Left kidney (tissue), 2 donors: ENCODE measurements around the gene DNAI2. TPM values are rescaled to one million over a fixed set of nuclear protein-coding genes. Genes with fewer than 3 reads are reported as not detected.

Source experiments
- DNase-seq: peaks from one replicate; pipeline ENCODE4 v3.0.0-alpha.2; 2013
- polyA plus RNA-seq: library from polyadenylated mRNA; unstranded; fragments of 120-200 nt; gene quantifications from one replicate; pipeline ENCODE4 v1.2.1, GENCODE V29; 2013; ENCODE audit not compliant: insufficient read length

DNAI2 gene
- polyA plus RNA-seq, 1 donor, result 0.12 TPM

- DNase-seq, result no peak
These were observed 65.6 kb downstream of the DNAI2 start for GRCh38 chr17:74339537-74340195.

GRCh38 chr17:74340470-74341023, 66.5 kb downstream of the DNAI2 start:
- no peak for DNase-seq

GRCh38 chr17:74342224-74342623, 68.2 kb downstream of the DNAI2 start:
- no peak for DNase-seq

DNA sequence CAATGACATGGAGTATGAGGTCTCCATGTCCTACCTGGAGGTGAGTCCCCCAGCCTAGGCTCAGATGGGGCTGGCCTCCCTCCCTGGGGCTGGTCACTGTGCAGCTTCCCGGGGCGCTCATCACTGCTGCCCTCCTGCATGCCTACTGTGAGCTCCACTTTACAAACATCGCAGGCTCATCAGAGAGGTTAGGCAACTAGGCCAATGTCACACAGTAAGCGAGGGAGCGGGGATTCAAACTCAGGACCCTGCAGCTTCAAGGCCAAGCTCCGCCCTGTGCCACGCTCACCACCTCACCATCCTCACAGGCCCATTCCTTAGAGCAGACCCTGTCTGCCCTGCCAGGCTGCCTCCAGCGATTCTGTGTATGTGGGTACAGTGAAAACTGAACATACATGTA, 69.1 kb downstream of the DNAI2 start:
- DNase-seq, result no peak

DNA sequence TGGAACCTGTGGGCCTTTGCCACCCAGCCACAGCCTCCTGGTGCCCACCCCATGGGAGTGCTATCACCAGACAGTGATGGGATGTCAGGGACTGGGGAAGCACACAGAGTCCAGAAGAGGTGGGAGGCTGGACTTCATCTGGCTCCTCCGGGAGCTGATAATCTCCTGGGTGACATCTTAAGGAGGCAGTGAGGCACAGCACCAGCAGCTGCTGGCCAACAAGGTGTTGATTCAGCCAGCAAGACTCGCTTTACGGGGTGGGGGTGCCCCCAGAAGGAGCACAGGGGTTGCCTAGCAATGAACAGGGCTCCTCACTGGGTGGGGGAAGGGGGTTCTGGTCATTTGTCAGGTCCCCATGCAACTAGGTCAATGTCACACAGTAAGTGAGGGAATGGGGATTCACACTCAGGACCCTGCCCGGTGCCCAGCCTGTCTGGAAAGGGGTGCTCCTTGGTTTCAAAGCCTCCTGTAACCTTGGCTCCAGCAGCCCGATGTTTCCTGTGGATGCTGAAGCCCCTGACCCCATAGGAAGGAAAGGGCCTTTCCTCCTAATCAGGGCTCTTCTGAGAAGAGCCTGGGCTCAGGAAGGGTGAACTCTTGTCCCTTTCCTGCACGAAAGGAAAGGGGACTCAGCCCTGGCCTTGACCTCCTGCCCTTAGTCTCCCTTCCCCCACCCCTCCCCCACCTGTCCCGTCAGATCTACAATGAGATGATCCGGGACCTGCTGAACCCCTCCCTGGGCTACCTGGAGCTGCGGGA, 69.7 kb downstream of the DNAI2 start:
- DNase-seq, result no peak

- no peak for DNase-seq
These were observed 70.6 kb downstream of the DNAI2 start for GRCh38 chr17:74344658-74345057.

DNA sequence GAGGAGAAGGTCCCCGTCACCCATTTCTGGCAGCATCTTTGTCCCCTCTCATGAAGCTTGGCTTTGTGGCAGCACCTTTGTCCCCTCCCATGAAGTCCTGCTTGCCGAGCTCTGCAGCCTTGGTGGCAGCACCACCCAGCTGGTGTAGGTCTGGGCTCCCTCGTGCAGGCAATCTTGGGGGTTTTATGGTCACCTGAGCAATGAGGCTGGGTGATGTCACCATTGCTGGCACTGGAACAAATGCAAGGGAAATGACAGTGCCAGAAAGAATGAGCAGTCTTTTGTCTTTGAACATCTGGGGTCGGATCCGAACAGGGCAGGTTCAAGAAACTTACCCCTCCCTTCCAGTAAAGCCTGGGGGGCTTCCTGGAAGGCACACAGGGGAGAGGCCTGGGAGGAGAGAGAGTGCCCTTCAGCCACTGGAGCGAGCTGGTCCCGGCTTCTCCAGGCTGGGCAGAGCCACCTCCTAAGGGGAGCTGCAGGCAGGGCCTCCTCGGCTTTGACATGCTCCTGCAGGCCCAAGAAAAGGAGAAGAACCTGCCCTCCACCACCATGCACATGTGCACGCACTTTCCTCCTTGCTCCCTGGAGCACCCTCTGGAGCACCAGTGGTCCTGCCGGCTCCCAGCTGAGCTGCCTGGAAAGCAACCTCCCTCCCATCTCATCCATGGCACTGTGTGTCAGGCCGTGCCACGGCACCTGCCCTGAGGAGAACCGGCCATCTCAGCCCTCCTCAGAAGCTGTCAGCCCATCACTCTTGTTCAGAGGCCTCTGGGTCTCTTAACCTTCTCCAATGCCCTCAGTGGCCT, 71.6 kb downstream of the DNAI2 start:
- no peak for DNase-seq

GRCh38 chr17:74347646-74348045, 73.6 kb downstream of the DNAI2 start:
- no peak for DNase-seq

DNA sequence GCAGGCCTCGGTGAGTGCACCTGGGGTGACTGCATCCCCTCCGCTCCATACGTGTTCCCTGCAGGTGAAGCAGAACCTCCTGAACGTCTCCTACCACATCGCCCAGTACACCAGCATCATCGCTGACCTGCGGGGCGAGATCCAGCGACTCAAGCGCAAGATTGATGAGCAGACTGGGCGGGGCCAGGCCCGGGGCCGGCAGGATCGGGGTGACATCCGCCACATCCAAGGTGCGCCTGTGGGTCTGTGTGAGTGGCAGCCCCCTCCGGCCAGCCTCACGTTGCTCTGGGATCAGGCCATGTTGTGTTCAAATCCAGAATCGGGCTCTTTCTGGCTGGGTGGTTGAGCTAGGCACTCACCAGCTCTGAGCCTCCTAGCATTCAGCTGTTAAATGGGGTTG, 75.1 kb downstream of the DNAI2 start:
- DNase-seq, result no peak

DNA sequence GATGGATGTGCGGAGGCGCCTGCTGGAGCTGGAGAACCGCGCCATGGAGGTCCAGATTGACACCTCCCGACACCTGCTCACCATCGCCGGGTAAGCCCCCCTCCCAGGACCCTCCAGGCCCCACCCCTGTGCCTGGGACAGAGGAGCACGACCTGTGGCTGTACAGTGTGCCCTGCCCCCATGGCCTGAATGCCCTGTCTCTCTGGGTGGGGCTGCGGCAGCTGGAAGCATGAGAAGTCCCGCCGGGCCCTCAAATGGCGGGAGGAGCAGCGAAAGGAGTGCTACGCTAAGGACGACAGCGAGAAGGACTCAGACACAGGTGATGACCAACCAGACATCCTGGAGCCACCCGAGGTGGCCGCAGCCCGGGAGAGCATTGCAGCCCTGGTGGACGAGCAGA, 76.5 kb downstream of the DNAI2 start:
- no peak for DNase-seq

GRCh38 chr17:74351552-74352210, 77.6 kb downstream of the DNAI2 start:
- DNase-seq, result no peak

DNA sequence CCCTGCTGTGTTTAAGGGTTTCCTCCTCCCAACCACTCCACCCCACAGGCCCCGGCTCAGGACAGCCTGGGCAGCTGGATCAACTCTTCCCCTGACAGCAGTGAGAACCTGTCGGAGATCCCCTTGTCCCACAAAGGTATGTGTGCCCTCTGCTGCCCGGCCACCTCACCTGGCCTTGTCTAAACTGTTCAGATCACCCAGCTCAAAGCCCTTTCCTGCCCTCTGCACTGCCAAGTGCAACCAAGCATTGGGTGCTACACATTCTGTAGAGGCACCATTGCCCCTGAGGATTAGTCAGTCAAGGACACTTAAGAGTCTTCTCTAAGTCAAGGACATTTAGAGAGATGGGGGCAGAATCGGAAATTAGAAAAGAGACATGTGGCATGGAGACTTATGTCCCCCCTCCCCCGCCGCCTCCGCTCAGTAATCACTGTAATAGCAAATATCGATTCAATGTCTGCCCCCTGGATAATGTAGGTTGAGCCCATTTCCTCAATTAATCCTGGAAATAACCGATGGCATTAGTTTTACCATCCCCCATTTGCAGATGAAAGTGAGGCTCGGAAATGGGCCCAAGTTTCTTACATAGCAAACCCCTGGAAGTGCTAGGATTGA, 79.5 kb downstream of the DNAI2 start:
- no peak for DNase-seq

- no peak for DNase-seq
These were observed 80.1 kb downstream of the DNAI2 start for GRCh38 chr17:74354123-74354522.

DNA sequence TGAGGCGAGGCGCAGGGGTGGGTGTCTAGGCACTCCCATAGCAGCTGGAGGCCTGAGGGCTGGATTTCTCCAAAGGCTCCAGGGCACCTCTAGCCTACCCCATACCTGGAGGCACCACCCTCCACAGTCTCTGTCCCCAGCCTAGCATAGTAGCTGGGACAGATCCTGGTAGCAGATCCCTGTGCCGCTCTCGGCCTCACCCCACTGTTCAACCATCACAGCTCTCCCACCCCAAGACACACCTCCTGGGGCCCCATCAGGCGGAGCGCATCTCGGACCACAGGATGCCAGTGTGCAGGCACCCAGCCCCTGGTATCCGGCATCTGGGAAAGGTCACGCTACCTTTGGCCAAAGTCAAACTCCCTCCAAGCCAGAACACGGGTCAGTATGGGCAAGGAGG, 80.5 kb downstream of the DNAI2 start:
- no peak for DNase-seq

- no peak for DNase-seq
These were observed 81.0 kb downstream of the DNAI2 start for GRCh38 chr17:74355065-74355464.

- no peak for DNase-seq
These were observed 82.8 kb downstream of the DNAI2 start for GRCh38 chr17:74356646-74357465.

- no peak for DNase-seq
These were observed 83.4 kb downstream of the DNAI2 start for GRCh38 chr17:74357466-74357809.

DNA sequence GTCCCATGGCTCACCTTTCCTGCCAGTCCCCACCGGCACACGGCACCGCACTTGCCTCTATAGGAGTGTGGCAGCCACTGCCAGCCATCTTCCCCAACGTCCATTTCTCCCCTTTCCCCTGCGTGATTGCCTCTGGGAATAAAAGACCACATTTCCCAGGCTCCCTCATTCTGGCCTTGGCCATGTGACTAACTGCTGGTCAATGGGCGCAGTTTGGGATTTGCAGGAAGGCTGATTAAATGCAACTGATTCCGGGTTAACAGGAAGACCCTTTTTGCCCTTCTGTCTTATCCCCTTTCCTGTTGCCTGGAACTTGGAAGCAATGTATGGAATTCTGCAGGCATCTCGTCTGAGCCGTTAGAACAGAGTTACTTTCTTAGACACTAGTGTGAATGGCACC, 84.7 kb downstream of the DNAI2 start:
- DNase-seq, result no peak

DNA sequence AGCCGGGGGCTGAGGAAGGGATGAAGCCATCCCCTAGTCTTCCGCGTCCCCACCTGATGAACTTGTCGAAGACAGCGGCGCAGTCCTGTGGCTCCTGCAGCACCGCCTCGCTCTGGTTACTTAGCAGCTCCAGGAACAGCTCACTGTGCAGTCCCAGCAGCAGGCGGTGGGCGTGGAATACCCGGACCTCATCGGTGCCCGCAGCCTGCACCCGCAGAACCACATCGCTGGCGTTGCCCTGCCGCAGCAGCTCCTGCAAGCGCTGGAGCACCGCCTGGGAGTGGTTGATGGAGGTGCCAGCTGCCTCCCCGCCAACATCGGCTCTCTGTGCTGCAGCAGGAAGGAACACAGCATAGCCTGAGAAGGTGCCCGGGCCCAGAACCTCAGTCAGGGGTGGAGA, 85.9 kb downstream of the DNAI2 start:
- DNase-seq, result no peak

DNA sequence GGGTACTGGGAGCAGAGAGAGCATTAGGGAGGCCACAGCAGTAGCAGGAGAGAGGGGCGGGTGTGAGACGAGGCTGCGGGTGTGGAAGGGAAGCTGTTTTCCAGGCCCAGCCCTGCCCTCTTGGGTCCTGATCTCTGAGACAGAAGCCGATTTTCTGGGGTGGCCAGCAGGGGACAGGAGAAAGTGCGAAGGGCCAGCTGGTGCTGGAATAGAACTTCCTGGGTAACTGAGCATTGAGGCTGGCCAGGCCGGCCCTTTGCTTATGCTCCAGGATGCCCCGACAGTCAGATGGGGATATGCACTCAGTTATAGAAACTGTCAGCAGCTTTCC, 86.8 kb downstream of the DNAI2 start:
- no peak for DNase-seq
